Measurements from ENCODE around the gene POLE2. TPM values are rescaled to one million over a fixed set of nuclear protein-coding genes. Genes with fewer than 3 reads are reported as not detected.

Gene POLE2
- total RNA-seq, 1 donor from 2014 or later: 0.69 TPM

DNA sequence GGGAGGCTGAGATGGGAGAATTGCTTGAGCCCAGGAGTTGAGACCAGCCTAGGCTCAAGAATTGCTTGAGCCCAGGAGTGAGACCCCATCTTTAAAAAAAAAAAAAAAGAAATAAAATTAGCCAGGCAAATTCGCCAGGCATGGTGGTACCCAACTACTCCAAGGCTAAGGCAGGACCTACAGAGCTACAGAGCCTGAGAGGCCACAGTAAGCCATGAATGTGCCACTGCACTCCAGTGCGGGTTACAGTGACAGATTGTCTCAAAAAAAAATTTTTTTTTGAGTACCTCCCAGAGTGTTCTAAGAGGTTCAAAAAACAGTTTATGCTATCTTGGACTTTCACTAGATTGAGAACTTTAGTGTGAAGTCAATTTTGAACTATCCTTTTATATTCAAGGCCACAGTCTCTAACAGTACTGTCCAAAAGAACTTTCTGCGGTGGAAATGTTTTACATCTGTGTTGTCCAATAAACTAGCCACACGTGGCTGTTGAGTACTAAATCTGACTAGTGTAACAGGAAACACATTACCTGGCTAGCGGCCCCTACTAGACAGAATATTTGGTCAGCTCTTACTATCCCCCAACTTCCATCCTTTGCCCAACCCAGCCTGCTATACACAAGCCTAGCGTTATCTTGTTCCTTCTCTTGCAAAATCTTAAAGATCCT, 70.0 kb downstream of the POLE2 start:
- Histone ChIP-seq H3K27me3 (ENCODE audit: low read depth) (no peaks in the 10 kb centered on the region), H3K4me1 (peaks cover 47% of the 10 kb centered on the region), H3K9me3 (replicated peaks) (no peaks in the 10 kb centered on the region), H3K4me3 (no peak overlapping the region), H3K36me3 (peaks cover 22% of the 10 kb centered on the region), H3K27ac (replicated peaks) (no peak overlapping the region)
- DNase-seq: no peak
- TF ChIP-seq, protein P1, sequence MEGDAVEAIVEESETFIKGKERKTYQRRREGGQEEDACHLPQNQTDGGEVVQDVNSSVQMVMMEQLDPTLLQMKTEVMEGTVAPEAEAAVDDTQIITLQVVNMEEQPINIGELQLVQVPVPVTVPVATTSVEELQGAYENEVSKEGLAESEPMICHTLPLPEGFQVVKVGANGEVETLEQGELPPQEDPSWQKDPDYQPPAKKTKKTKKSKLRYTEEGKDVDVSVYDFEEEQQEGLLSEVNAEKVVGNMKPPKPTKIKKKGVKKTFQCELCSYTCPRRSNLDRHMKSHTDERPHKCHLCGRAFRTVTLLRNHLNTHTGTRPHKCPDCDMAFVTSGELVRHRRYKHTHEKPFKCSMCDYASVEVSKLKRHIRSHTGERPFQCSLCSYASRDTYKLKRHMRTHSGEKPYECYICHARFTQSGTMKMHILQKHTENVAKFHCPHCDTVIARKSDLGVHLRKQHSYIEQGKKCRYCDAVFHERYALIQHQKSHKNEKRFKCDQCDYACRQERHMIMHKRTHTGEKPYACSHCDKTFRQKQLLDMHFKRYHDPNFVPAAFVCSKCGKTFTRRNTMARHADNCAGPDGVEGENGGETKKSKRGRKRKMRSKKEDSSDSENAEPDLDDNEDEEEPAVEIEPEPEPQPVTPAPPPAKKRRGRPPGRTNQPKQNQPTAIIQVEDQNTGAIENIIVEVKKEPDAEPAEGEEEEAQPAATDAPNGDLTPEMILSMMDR (IDR thresholded peaks at IDR 0.05; ENCODE audit: borderline replicate concordance): no peak
- intact Hi-C loops (cut with micrococcal nuclease): no loop called here

DNA sequence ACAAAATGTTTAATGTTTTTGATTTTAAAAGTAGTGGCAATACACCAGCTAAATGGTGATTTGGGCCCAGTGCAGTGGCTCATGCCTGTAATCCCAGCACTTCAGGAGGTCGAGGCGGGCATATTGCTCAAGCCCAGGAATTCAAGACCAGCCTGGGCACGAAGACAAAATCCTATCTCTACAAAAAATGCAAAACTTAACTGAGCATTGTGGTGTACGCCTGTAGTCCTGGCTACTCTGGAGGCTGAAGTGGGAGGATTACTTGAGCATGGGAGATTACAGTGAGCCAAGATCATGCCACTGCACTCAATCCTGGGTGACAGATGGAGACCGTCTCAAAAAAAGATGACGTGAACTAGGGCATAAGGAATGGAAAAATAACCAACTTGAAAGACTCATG, 72.2 kb downstream of the POLE2 start:
- TF ChIP-seq, protein P1 (IDR thresholded peaks at IDR 0.05; ENCODE audit: borderline replicate concordance): no peak
- intact Hi-C loops (cut with micrococcal nuclease): no loop called here
- no peaks in the 10 kb centered on the region for H3K9me3 ChIP-seq (replicated peaks)
- peaks cover 25% of the 10 kb centered on the region for H3K4me1 ChIP-seq
- H3K4me3 ChIP-seq: no peak overlapping the region
- H3K36me3 ChIP-seq: peaks cover 22% of the 10 kb centered on the region
- no peak overlapping the region for H3K27ac ChIP-seq (replicated peaks)
- DNase-seq: no peak
- H3K27me3 ChIP-seq (ENCODE audit: low read depth): no peaks in the 10 kb centered on the region

- intact Hi-C loops (cut with micrococcal nuclease): no loop called here
- H3K27ac ChIP-seq (replicated peaks): no peak overlapping the region
- H3K9me3 ChIP-seq (replicated peaks): no peaks in the 10 kb centered on the region
- DNase-seq: no peak
- peaks cover 21% of the 10 kb centered on the region for H3K36me3 ChIP-seq
- H3K4me3 ChIP-seq: no peak overlapping the region
- TF ChIP-seq, protein P1 (IDR thresholded peaks at IDR 0.05; ENCODE audit: borderline replicate concordance): no peak
- H3K4me1 ChIP-seq: peaks cover 11% of the 10 kb centered on the region
- H3K27me3 ChIP-seq (ENCODE audit: low read depth): no peaks in the 10 kb centered on the region
Measured at GRCh38 chr14:49614196-49614595, 73.8 kb downstream of the POLE2 start.

GRCh38 chr14:49612671-49613070, 75.3 kb downstream of the POLE2 start:
- peaks cover 6% of the 10 kb centered on the region for H3K36me3 ChIP-seq
- no peak overlapping the region for H3K4me3 ChIP-seq
- H3K27me3 ChIP-seq (ENCODE audit: low read depth): no peaks in the 10 kb centered on the region
- H3K4me1 ChIP-seq: no peaks in the 10 kb centered on the region
- no peak for DNase-seq
- H3K9me3 ChIP-seq (replicated peaks): no peaks in the 10 kb centered on the region
- TF ChIP-seq, protein P1 (IDR thresholded peaks at IDR 0.05; ENCODE audit: borderline replicate concordance): no peak
- intact Hi-C loops (cut with micrococcal nuclease): no loop called here
- no peak overlapping the region for H3K27ac ChIP-seq (replicated peaks)

DNA sequence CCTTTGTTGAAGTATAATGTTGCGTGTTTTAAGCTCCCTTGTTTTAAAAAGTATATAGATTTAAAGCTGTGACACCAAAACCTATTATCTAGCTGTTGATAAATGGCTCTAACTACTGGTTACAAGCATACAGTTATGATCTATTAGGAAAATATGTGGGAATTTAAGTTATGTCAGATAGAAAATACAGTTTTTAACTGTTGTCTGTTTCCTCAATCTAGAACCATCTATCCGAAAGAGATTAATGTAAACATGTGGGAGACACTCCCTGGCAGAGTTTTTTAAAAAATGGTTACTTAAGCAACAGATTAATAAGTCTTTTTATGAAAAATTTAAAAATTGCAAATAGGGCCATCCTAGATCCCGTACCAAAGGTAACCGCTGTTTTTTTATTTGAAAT, 75.8 kb downstream of the POLE2 start:
- TF ChIP-seq, protein P1 (IDR thresholded peaks at IDR 0.05; ENCODE audit: borderline replicate concordance): no peak

More for the DNA sequence above, 75.8 kb downstream of the POLE2 start:
- Histone ChIP-seq H3K27ac (replicated peaks) (no peak overlapping the region), H3K4me3 (no peak overlapping the region), H3K4me1 (no peaks in the 10 kb centered on the region), H3K36me3 (peaks cover 6% of the 10 kb centered on the region), H3K9me3 (replicated peaks) (no peaks in the 10 kb centered on the region), H3K27me3 (ENCODE audit: low read depth) (no peaks in the 10 kb centered on the region)
- intact Hi-C loops (cut with micrococcal nuclease): no loop called here
- DNase-seq: no peak

Data from left ventricle myocardium inferior (tissue), 1 donor.